ENCODE results near the gene RXRB. TPM values are rescaled to one million over a fixed set of nuclear protein-coding genes. Genes with fewer than 3 reads are reported as not detected.

The RXRB gene
- total and polyA plus RNA-seq, 2 of the 13 experiments (the other 11 are each of a cell fraction or from before 2014, with no cell fraction given), result 26.7 to 55.7 TPM

DNA sequence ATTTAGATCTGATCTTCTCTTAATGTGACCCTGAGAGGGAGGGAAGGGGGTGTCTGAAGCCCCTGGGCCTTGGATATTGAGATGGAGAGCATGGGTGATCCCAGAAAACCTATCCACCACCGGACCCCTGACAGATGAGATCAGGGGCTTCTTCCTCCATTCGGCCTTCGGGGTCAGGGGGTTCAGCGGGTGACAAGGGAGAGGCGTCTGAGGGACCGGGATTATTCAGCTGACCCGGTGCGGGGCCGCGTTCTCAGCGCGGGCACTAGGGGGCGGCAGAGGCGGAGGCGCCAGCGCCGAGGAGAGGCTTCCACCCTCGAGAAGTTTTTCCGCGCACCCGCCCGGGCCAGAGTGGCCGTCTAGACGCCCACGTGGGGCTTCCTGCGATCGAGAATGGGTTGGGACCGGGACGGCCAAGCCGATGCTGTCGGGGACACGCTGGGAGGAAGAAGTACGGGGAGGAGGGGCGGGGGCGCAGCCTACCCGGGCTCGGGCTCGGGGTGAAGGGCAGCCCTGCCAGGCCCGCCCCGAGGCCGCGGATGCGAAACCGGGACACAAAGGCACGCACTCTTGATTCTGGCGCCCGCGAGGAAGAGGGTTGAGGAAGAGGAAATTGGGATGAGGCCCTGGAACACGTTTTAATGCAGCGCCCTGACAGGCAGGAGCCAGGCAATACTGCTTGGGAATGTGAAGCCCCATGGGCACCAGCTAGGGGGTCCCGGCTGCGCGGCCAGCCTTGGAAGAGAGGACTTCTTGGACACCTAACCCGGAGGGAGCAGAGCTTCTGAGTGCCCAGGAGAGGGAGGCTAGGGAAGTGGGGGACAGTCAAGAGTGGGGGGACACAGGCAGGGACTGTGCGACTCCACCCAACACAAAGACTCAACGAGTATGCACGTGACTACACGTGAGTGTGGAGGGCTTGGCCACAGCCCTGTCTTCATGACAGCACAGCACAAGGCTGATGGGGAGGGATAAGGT, 38.8 kb downstream of the RXRB start (continued):
- TF ChIP-seq ZNF768 (CRISPR knock-in tag; IDR thresholded peaks at IDR 0.05), result peak; percentile 30; the same call in 1 of the 2 replicates
- TF ChIP-seq YEATS2 (CRISPR knock-in tag; IDR thresholded peaks at IDR 0.05; ENCODE audit: borderline replicate concordance), result no peak
- TF ChIP-seq, protein P1, sequence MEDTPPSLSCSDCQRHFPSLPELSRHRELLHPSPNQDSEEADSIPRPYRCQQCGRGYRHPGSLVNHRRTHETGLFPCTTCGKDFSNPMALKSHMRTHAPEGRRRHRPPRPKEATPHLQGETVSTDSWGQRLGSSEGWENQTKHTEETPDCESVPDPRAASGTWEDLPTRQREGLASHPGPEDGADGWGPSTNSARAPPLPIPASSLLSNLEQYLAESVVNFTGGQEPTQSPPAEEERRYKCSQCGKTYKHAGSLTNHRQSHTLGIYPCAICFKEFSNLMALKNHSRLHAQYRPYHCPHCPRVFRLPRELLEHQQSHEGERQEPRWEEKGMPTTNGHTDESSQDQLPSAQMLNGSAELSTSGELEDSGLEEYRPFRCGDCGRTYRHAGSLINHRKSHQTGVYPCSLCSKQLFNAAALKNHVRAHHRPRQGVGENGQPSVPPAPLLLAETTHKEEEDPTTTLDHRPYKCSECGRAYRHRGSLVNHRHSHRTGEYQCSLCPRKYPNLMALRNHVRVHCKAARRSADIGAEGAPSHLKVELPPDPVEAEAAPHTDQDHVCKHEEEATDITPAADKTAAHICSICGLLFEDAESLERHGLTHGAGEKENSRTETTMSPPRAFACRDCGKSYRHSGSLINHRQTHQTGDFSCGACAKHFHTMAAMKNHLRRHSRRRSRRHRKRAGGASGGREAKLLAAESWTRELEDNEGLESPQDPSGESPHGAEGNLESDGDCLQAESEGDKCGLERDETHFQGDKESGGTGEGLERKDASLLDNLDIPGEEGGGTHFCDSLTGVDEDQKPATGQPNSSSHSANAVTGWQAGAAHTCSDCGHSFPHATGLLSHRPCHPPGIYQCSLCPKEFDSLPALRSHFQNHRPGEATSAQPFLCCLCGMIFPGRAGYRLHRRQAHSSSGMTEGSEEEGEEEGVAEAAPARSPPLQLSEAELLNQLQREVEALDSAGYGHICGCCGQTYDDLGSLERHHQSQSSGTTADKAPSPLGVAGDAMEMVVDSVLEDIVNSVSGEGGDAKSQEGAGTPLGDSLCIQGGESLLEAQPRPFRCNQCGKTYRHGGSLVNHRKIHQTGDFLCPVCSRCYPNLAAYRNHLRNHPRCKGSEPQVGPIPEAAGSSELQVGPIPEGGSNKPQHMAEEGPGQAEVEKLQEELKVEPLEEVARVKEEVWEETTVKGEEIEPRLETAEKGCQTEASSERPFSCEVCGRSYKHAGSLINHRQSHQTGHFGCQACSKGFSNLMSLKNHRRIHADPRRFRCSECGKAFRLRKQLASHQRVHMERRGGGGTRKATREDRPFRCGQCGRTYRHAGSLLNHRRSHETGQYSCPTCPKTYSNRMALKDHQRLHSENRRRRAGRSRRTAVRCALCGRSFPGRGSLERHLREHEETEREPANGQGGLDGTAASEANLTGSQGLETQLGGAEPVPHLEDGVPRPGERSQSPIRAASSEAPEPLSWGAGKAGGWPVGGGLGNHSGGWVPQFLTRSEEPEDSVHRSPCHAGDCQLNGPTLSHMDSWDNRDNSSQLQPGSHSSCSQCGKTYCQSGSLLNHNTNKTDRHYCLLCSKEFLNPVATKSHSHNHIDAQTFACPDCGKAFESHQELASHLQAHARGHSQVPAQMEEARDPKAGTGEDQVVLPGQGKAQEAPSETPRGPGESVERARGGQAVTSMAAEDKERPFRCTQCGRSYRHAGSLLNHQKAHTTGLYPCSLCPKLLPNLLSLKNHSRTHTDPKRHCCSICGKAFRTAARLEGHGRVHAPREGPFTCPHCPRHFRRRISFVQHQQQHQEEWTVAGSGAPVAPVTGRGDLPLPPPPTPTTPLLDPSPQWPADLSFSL (CRISPR knock-in tag; IDR thresholded peaks at IDR 0.05), result peak; percentile 54; the same call in 1 of the 2 replicates
- no peak for TF ChIP-seq ELF1 (CRISPR knock-in tag; IDR thresholded peaks at IDR 0.05)
- no peak for TF ChIP-seq MIER3 (CRISPR knock-in tag; IDR thresholded peaks at IDR 0.05; ENCODE audit: borderline replicate concordance)
- TF ChIP-seq ARID4A (CRISPR knock-in tag; IDR thresholded peaks at IDR 0.05; ENCODE audit: borderline replicate concordance), result peak; percentile 61
- TF ChIP-seq ZNF672 (CRISPR knock-in tag; IDR thresholded peaks at IDR 0.05), result no peak
- TF ChIP-seq, protein P2, sequence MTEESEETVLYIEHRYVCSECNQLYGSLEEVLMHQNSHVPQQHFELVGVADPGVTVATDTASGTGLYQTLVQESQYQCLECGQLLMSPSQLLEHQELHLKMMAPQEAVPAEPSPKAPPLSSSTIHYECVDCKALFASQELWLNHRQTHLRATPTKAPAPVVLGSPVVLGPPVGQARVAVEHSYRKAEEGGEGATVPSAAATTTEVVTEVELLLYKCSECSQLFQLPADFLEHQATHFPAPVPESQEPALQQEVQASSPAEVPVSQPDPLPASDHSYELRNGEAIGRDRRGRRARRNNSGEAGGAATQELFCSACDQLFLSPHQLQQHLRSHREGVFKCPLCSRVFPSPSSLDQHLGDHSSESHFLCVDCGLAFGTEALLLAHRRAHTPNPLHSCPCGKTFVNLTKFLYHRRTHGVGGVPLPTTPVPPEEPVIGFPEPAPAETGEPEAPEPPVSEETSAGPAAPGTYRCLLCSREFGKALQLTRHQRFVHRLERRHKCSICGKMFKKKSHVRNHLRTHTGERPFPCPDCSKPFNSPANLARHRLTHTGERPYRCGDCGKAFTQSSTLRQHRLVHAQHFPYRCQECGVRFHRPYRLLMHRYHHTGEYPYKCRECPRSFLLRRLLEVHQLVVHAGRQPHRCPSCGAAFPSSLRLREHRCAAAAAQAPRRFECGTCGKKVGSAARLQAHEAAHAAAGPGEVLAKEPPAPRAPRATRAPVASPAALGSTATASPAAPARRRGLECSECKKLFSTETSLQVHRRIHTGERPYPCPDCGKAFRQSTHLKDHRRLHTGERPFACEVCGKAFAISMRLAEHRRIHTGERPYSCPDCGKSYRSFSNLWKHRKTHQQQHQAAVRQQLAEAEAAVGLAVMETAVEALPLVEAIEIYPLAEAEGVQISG (CRISPR knock-in tag; IDR thresholded peaks at IDR 0.05), result peak; percentile 78
- TF ChIP-seq ZNF235 (CRISPR knock-in tag; IDR thresholded peaks at IDR 0.05; ENCODE audit: borderline replicate concordance), result 0 out of 2 replicates have a peak, but pooled peaks have one; percentile 51
- TF ChIP-seq, protein P3, sequence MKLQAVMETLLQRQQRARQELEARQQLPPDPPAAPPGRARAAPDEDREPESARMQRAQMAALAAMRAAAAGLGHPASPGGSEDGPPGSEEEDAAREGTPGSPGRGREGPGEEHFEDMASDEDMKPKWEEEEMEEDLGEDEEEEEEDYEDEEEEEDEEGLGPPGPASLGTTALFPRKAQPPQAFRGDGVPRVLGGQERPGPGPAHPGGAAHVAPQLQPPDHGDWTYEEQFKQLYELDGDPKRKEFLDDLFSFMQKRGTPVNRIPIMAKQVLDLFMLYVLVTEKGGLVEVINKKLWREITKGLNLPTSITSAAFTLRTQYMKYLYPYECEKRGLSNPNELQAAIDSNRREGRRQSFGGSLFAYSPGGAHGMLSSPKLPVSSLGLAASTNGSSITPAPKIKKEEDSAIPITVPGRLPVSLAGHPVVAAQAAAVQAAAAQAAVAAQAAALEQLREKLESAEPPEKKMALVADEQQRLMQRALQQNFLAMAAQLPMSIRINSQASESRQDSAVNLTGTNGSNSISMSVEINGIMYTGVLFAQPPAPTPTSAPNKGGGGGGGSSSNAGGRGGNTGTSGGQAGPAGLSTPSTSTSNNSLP (IDR thresholded peaks at IDR 0.05; ENCODE audit: low read depth, low read length), result no peak
- peak; percentile 84; the same call in 1 of the 2 replicates for TF ChIP-seq ZNF230 (CRISPR knock-in tag; IDR thresholded peaks at IDR 0.05)
- peak; percentile 73 for TF ChIP-seq ZFX (CRISPR knock-in tag; IDR thresholded peaks at IDR 0.05; ENCODE audit: low read depth)
